Measurements from ENCODE around the gene KCNJ12. TPM values are rescaled to one million over a fixed set of nuclear protein-coding genes. Genes with fewer than 3 reads are reported as not detected.

The KCNJ12 gene
- total and polyA plus RNA-seq, 2 experiments from 2014 or later = 0.61 to 2.4 TPM

DNA sequence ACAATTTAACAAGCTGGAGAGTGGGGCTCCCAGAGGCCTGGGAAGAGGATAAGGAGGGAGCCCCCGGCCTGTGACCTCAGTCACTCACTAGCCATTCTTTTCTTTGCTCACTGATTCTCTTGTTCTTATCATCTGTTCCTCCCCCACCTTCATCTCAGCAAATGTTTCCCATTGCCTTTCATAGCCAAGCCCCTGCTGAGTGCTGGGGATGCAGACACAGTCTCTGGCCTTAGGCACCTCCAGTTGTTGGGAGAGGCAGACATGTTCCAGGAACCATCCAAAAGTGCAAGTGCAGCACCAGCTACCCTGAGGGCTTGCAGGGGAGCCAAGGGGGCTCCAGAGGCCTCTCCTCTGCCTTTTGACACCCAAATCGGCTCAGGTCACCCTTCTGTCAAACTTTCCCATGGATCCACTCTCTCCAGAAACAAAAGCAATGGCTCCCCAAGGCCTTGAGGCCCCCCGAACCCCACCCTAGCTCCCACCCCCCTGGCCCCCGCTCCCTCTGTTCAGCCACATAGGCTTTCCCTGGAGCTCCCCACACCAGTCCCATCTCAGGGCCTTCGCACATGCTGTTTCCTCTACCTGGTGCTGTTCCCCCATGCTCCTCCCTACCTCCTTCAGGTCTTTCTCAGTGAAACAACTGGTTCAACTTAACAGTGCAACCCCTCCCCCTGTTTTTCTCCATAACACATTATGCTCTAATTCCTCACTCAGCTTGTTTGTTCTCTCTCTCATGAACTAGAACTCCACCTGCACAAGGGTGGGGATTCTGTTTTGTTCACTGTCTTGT is 14.9 kb upstream of the KCNJ12 start:
- peaks cover 15% of the 10 kb centered on the region for H3K4me1 Mint-ChIP-seq

More for the DNA sequence above, 14.9 kb upstream of the KCNJ12 start:
- Histone ChIP-seq H3K9me2 (ENCODE audit: insufficient read depth) (no peaks in the 10 kb centered on the region; the same call in 1 of the 2 replicates), H3K27me3 (ENCODE audit: insufficient read depth) (no peaks in the 10 kb centered on the region), H4K20me1 (replicated peaks; ENCODE audit: insufficient read depth) (no peaks in the 10 kb centered on the region), H3K79me2 (replicated peaks; ENCODE audit: insufficient read depth) (no peaks in the 10 kb centered on the region), H2AFZ (no peak overlapping the region), H3K27ac (ENCODE audit: low read depth) (no peak overlapping the region), H3K4me2 (no peak overlapping the region), H3F3A (replicated peaks; ENCODE audit: low read depth) (no peaks in the 10 kb centered on the region), H3K36me3 (ENCODE audit: insufficient read depth) (no peaks in the 10 kb centered on the region), H3K4me1 (ENCODE audit: insufficient read depth) (no peaks in the 10 kb centered on the region; the same call in 1 of the 2 replicates), H3K4me3 (no peak overlapping the region)
- Mint-ChIP-seq H3K27me3 (ENCODE audit: insufficient read depth, low read depth, poor library complexity) (peaks cover 5% of the 10 kb centered on the region), H3K36me3 (ENCODE audit: low read depth) (no peaks in the 10 kb centered on the region; the same call in 2 of the 3 replicates), H3K4me3 (no peak overlapping the region), H3K9me3 (peaks cover 4% of the 10 kb centered on the region; the same call in 1 of the 3 replicates), H3K27ac (no peak overlapping the region)
- TF ChIP-seq STAT1 (IDR thresholded peaks at IDR 0.05; ENCODE audit: unreplicated experiment) (no peak), POLR2AphosphoS5 (IDR thresholded peaks at IDR 0.05; ENCODE audit: low read depth) (no peak), EZH2 (IDR thresholded peaks at IDR 0.05; ENCODE audit: low read depth, unreplicated experiment) (no peak), ZNF331 (CRISPR knock-in tag; IDR thresholded peaks at IDR 0.05; ENCODE audit: low read depth) (no peak), EZH2phosphoT487 (IDR thresholded peaks at IDR 0.05; ENCODE audit: unreplicated experiment) (no peak), ZNF114 (CRISPR knock-in tag; IDR thresholded peaks at IDR 0.05) (no peak), CREB1 (CRISPR knock-in tag; IDR thresholded peaks at IDR 0.05; ENCODE audit: low read depth) (no peak), JUNB (IDR thresholded peaks at IDR 0.05; ENCODE audit: unreplicated experiment) (no peak), NANOG (IDR thresholded peaks at IDR 0.05; ENCODE audit: borderline replicate concordance) (no peak)
- TF ChIP-seq, protein P1, sequence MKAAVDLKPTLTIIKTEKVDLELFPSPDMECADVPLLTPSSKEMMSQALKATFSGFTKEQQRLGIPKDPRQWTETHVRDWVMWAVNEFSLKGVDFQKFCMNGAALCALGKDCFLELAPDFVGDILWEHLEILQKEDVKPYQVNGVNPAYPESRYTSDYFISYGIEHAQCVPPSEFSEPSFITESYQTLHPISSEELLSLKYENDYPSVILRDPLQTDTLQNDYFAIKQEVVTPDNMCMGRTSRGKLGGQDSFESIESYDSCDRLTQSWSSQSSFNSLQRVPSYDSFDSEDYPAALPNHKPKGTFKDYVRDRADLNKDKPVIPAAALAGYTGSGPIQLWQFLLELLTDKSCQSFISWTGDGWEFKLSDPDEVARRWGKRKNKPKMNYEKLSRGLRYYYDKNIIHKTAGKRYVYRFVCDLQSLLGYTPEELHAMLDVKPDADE (IDR thresholded peaks at IDR 0.05) = no peak
- TF ChIP-seq, protein P2, sequence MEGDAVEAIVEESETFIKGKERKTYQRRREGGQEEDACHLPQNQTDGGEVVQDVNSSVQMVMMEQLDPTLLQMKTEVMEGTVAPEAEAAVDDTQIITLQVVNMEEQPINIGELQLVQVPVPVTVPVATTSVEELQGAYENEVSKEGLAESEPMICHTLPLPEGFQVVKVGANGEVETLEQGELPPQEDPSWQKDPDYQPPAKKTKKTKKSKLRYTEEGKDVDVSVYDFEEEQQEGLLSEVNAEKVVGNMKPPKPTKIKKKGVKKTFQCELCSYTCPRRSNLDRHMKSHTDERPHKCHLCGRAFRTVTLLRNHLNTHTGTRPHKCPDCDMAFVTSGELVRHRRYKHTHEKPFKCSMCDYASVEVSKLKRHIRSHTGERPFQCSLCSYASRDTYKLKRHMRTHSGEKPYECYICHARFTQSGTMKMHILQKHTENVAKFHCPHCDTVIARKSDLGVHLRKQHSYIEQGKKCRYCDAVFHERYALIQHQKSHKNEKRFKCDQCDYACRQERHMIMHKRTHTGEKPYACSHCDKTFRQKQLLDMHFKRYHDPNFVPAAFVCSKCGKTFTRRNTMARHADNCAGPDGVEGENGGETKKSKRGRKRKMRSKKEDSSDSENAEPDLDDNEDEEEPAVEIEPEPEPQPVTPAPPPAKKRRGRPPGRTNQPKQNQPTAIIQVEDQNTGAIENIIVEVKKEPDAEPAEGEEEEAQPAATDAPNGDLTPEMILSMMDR (conservative IDR thresholded peaks at IDR 0.05; ENCODE audit: low read depth in 2 of 2) = no peak
- TF ChIP-seq, protein P3, sequence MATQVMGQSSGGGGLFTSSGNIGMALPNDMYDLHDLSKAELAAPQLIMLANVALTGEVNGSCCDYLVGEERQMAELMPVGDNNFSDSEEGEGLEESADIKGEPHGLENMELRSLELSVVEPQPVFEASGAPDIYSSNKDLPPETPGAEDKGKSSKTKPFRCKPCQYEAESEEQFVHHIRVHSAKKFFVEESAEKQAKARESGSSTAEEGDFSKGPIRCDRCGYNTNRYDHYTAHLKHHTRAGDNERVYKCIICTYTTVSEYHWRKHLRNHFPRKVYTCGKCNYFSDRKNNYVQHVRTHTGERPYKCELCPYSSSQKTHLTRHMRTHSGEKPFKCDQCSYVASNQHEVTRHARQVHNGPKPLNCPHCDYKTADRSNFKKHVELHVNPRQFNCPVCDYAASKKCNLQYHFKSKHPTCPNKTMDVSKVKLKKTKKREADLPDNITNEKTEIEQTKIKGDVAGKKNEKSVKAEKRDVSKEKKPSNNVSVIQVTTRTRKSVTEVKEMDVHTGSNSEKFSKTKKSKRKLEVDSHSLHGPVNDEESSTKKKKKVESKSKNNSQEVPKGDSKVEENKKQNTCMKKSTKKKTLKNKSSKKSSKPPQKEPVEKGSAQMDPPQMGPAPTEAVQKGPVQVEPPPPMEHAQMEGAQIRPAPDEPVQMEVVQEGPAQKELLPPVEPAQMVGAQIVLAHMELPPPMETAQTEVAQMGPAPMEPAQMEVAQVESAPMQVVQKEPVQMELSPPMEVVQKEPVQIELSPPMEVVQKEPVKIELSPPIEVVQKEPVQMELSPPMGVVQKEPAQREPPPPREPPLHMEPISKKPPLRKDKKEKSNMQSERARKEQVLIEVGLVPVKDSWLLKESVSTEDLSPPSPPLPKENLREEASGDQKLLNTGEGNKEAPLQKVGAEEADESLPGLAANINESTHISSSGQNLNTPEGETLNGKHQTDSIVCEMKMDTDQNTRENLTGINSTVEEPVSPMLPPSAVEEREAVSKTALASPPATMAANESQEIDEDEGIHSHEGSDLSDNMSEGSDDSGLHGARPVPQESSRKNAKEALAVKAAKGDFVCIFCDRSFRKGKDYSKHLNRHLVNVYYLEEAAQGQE (IDR thresholded peaks at IDR 0.05; ENCODE audit: unreplicated experiment) = no peak
- TF ChIP-seq, protein P4, sequence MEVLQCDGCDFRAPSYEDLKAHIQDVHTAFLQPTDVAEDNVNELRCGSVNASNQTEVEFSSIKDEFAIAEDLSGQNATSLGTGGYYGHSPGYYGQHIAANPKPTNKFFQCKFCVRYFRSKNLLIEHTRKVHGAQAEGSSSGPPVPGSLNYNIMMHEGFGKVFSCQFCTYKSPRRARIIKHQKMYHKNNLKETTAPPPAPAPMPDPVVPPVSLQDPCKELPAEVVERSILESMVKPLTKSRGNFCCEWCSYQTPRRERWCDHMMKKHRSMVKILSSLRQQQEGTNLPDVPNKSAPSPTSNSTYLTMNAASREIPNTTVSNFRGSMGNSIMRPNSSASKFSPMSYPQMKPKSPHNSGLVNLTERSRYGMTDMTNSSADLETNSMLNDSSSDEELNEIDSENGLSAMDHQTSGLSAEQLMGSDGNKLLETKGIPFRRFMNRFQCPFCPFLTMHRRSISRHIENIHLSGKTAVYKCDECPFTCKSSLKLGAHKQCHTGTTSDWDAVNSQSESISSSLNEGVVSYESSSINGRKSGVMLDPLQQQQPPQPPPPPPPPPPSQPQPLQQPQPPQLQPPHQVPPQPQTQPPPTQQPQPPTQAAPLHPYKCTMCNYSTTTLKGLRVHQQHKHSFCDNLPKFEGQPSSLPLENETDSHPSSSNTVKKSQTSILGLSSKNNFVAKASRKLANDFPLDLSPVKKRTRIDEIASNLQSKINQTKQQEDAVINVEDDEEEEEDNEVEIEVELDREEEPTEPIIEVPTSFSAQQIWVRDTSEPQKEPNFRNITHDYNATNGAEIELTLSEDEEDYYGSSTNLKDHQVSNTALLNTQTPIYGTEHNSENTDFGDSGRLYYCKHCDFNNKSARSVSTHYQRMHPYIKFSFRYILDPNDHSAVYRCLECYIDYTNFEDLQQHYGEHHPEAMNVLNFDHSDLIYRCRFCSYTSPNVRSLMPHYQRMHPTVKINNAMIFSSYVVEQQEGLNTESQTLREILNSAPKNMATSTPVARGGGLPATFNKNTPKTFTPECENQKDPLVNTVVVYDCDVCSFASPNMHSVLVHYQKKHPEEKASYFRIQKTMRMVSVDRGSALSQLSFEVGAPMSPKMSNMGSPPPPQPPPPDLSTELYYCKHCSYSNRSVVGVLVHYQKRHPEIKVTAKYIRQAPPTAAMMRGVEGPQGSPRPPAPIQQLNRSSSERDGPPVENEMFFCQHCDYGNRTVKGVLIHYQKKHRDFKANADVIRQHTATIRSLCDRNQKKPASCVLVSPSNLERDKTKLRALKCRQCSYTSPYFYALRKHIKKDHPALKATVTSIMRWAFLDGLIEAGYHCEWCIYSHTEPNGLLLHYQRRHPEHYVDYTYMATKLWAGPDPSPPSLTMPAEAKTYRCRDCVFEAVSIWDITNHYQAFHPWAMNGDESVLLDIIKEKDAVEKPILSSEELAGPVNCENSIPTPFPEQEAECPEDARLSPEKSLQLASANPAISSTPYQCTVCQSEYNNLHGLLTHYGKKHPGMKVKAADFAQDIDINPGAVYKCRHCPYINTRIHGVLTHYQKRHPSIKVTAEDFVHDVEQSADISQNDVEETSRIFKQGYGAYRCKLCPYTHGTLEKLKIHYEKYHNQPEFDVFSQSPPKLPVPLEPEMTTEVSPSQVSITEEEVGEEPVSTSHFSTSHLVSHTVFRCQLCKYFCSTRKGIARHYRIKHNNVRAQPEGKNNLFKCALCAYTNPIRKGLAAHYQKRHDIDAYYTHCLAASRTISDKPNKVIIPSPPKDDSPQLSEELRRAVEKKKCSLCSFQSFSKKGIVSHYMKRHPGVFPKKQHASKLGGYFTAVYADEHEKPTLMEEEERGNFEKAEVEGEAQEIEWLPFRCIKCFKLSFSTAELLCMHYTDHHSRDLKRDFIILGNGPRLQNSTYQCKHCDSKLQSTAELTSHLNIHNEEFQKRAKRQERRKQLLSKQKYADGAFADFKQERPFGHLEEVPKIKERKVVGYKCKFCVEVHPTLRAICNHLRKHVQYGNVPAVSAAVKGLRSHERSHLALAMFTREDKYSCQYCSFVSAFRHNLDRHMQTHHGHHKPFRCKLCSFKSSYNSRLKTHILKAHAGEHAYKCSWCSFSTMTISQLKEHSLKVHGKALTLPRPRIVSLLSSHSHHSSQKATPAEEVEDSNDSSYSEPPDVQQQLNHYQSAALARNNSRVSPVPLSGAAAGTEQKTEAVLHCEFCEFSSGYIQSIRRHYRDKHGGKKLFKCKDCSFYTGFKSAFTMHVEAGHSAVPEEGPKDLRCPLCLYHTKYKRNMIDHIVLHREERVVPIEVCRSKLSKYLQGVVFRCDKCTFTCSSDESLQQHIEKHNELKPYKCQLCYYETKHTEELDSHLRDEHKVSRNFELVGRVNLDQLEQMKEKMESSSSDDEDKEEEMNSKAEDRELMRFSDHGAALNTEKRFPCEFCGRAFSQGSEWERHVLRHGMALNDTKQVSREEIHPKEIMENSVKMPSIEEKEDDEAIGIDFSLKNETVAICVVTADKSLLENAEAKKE (CRISPR knock-in tag; IDR thresholded peaks at IDR 0.05) = no peak
- DNase-seq (ENCODE audit: low spot score) = no peak
- no peak for ATAC-seq

Measured in GM23338 (cell line).